SK-N-SH treated with all-trans-retinoic acid at 6 μM for 48 hours (cell line): Measurements from ENCODE around the gene GSTT2B.

Experiments used
- ATAC-seq: fragments of 200-7000 bp; cut with Tn5 transposase; 3 replicates; pipeline ENCODE4 v1.9.1; 2020; ENCODE audit warnings: mild to moderate bottlenecking, moderate library complexity
- ARNTL ChIP-seq: fragments of 450-650 bp; formaldehyde crosslinking; IDR thresholded peaks from 2 replicates; pipeline ENCODE4 v1.5.0; 2020; ENCODE audit warnings: low read depth, mild to moderate bottlenecking, moderate library complexity, borderline replicate concordance
- BACH2 ChIP-seq: fragments of 250-450 bp; sonication (Bioruptor Pico); IDR thresholded peaks from 2 replicates; pipeline ENCODE4 v1.9.0; 2021; ENCODE audit warnings: mild to moderate bottlenecking, borderline replicate concordance
- CSDC2 ChIP-seq: fragments of 250-450 bp; sonication (Bioruptor Pico); IDR thresholded peaks from 2 replicates; pipeline ENCODE4 v1.5.0; 2020; ENCODE audit warnings: mild to moderate bottlenecking, moderate library complexity
- ESRRG ChIP-seq: fragments of 250-450 bp; sonication (Bioruptor Pico); IDR thresholded peaks from 2 replicates; pipeline ENCODE4 v1.6.1; 2021; ENCODE audit warnings: mild to moderate bottlenecking
- GLIS3 ChIP-seq: fragments of 250-450 bp; sonication (Bioruptor Pico); IDR thresholded peaks from 2 replicates; pipeline ENCODE4 v1.5.0; 2020; ENCODE audit warnings: mild to moderate bottlenecking, moderate library complexity
- ISL1 ChIP-seq: fragments of 250-450 bp; sonication (Bioruptor Pico); IDR thresholded peaks from 2 replicates; pipeline ENCODE4 v2.1.2; 2022; ENCODE audit warnings: mild to moderate bottlenecking, moderate library complexity
- OSR1 ChIP-seq: fragments of 250-450 bp; sonication (Bioruptor Pico); IDR thresholded peaks from 2 replicates; pipeline ENCODE4 v1.8.0; 2022; ENCODE audit warnings: moderate library complexity, mild to moderate bottlenecking, inconsistent platforms
- POU6F1 ChIP-seq: fragments of 250-450 bp; sonication (Bioruptor Pico); IDR thresholded peaks from 2 replicates; pipeline ENCODE4 v1.8.0; 2021; ENCODE audit warnings: low read depth, mild to moderate bottlenecking, moderate library complexity, borderline replicate concordance
- PPARA ChIP-seq: fragments of 250-450 bp; sonication (Bioruptor Pico); IDR thresholded peaks from 2 replicates; pipeline ENCODE4 v1.5.0; 2020; ENCODE audit warnings: mild to moderate bottlenecking, borderline replicate concordance
- RARB ChIP-seq: fragments of 250-450 bp; sonication (Bioruptor Pico); IDR thresholded peaks from 2 replicates; pipeline ENCODE4 v1.8.0; 2021; ENCODE audit warnings: mild to moderate bottlenecking, moderate library complexity
- SNAI2 ChIP-seq: fragments of 250-450 bp; sonication (Bioruptor Pico); IDR thresholded peaks from 2 replicates; pipeline ENCODE4 v1.5.0; 2020; ENCODE audit warnings: mild to moderate bottlenecking, moderate library complexity
- TCF4 ChIP-seq: fragments of 250-450 bp; sonication (Bioruptor Pico); IDR thresholded peaks from 2 replicates; pipeline ENCODE4 v1.8.0; 2021; ENCODE audit warnings: mild to moderate bottlenecking, moderate library complexity, borderline replicate concordance
- TOX ChIP-seq: fragments of 250-450 bp; sonication (Bioruptor Pico); IDR thresholded peaks from 2 replicates; pipeline ENCODE4 v1.8.0; 2021; ENCODE audit warnings: mild to moderate bottlenecking, moderate library complexity, borderline replicate concordance
- ZC3H10 ChIP-seq: fragments of 250-450 bp; sonication (Bioruptor Pico); IDR thresholded peaks from 2 replicates; pipeline ENCODE4 v1.5.1; 2021; ENCODE audit warnings: mild to moderate bottlenecking, moderate library complexity
- ZFP3 ChIP-seq: fragments of 250-450 bp; sonication (Bioruptor Pico); IDR thresholded peaks from 2 replicates; pipeline ENCODE4 v1.5.0; 2020; ENCODE audit warnings: mild to moderate bottlenecking, moderate library complexity
- ZFP30 ChIP-seq: fragments of 450-650 bp; formaldehyde crosslinking; IDR thresholded peaks from 2 replicates; pipeline ENCODE4 v1.5.0; 2022; ENCODE audit warnings: mild to moderate bottlenecking, moderate library complexity
- ZNF565 ChIP-seq: fragments of 450-650 bp; formaldehyde crosslinking; conservative IDR thresholded peaks from 2 replicates; pipeline ENCODE4 v1.5.0; 2020; ENCODE audit warnings: low read depth, mild to moderate bottlenecking, moderate library complexity
- ZNF70 ChIP-seq: fragments of 450-650 bp; formaldehyde crosslinking; IDR thresholded peaks from 2 replicates; pipeline ENCODE4 v1.5.0; 2020; ENCODE audit warnings: mild to moderate bottlenecking, moderate library complexity
- ZNF8 ChIP-seq: fragments of 450-650 bp; formaldehyde crosslinking; IDR thresholded peaks from 2 replicates; pipeline ENCODE4 v1.5.0; 2020; ENCODE audit warnings: mild to moderate bottlenecking, moderate library complexity
- TF ChIP-seq, protein P1 (sequence below): fragments of 250-450 bp; sonication (Bioruptor Pico); IDR thresholded peaks from 2 replicates; pipeline ENCODE4 v1.5.0; 2020; ENCODE audit warnings: mild to moderate bottlenecking, moderate library complexity
- TF ChIP-seq, protein P2 (sequence below): fragments of 250-450 bp; sonication (Bioruptor Pico); IDR thresholded peaks from 2 replicates; pipeline ENCODE4 v1.5.1; 2021; ENCODE audit warnings: mild to moderate bottlenecking, moderate library complexity
- TF ChIP-seq, protein P3 (sequence below): fragments of 250-450 bp; sonication (Bioruptor Pico); IDR thresholded peaks from 2 replicates; pipeline ENCODE4 v1.8.0; 2020; ENCODE audit warnings: mild to moderate bottlenecking, moderate library complexity, borderline replicate concordance
- TF ChIP-seq, protein P4 (sequence below): fragments of 250-450 bp; sonication (Bioruptor Pico); IDR thresholded peaks from 2 replicates; pipeline ENCODE4 v1.5.1; 2020; ENCODE audit warnings: low read depth, mild to moderate bottlenecking, moderate library complexity

Gene GSTT2B

DNA sequence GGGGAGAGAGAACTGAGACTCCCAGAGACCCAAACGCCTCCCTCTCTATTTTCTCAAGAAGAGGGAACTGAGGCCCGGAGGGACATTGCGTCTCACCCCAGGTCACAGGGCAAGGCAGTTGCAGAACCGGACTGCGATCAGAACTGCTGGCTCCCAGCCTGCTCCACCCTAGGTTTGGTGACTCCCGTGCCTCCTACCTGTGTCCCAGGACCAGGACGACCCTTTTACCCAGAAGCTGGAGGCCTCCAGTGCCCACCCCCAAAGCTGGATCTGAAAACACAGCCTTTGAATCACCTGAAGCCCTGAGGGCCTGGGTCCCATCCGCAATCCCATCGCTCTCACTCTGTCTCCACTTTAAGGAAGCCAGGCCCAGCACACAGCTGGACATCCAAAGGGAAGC lies 42.9 kb upstream of the GSTT2B start:
- no peak for TF ChIP-seq GLIS3 (CRISPR knock-in tag)
- no peak for TF ChIP-seq ESRRG (CRISPR knock-in tag)
- TF ChIP-seq ARNTL, result no peak
- TF ChIP-seq, protein P1, sequence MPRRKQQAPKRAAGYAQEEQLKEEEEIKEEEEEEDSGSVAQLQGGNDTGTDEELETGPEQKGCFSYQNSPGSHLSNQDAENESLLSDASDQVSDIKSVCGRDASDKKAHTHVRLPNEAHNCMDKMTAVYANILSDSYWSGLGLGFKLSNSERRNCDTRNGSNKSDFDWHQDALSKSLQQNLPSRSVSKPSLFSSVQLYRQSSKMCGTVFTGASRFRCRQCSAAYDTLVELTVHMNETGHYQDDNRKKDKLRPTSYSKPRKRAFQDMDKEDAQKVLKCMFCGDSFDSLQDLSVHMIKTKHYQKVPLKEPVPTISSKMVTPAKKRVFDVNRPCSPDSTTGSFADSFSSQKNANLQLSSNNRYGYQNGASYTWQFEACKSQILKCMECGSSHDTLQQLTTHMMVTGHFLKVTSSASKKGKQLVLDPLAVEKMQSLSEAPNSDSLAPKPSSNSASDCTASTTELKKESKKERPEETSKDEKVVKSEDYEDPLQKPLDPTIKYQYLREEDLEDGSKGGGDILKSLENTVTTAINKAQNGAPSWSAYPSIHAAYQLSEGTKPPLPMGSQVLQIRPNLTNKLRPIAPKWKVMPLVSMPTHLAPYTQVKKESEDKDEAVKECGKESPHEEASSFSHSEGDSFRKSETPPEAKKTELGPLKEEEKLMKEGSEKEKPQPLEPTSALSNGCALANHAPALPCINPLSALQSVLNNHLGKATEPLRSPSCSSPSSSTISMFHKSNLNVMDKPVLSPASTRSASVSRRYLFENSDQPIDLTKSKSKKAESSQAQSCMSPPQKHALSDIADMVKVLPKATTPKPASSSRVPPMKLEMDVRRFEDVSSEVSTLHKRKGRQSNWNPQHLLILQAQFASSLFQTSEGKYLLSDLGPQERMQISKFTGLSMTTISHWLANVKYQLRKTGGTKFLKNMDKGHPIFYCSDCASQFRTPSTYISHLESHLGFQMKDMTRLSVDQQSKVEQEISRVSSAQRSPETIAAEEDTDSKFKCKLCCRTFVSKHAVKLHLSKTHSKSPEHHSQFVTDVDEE (CRISPR knock-in tag), result no peak
- no peak for TF ChIP-seq PPARA (CRISPR knock-in tag)
- TF ChIP-seq POU6F1, result no peak
- TF ChIP-seq ZFP30 (CRISPR knock-in tag), result no peak
- no peak for TF ChIP-seq OSR1 (CRISPR knock-in tag)
- no peak for TF ChIP-seq TCF4
- TF ChIP-seq SNAI2 (CRISPR knock-in tag), result no peak
- no peak for TF ChIP-seq ZC3H10
- TF ChIP-seq TOX, result no peak
- TF ChIP-seq, protein P2, sequence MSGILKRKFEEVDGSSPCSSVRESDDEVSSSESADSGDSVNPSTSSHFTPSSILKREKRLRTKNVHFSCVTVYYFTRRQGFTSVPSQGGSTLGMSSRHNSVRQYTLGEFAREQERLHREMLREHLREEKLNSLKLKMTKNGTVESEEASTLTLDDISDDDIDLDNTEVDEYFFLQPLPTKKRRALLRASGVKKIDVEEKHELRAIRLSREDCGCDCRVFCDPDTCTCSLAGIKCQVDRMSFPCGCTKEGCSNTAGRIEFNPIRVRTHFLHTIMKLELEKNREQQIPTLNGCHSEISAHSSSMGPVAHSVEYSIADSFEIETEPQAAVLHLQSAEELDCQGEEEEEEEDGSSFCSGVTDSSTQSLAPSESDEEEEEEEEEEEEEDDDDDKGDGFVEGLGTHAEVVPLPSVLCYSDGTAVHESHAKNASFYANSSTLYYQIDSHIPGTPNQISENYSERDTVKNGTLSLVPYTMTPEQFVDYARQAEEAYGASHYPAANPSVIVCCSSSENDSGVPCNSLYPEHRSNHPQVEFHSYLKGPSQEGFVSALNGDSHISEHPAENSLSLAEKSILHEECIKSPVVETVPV (CRISPR knock-in tag), result no peak
- TF ChIP-seq, protein P3, sequence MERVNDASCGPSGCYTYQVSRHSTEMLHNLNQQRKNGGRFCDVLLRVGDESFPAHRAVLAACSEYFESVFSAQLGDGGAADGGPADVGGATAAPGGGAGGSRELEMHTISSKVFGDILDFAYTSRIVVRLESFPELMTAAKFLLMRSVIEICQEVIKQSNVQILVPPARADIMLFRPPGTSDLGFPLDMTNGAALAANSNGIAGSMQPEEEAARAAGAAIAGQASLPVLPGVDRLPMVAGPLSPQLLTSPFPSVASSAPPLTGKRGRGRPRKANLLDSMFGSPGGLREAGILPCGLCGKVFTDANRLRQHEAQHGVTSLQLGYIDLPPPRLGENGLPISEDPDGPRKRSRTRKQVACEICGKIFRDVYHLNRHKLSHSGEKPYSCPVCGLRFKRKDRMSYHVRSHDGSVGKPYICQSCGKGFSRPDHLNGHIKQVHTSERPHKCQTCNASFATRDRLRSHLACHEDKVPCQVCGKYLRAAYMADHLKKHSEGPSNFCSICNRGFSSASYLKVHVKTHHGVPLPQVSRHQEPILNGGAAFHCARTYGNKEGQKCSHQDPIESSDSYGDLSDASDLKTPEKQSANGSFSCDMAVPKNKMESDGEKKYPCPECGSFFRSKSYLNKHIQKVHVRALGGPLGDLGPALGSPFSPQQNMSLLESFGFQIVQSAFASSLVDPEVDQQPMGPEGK (CRISPR knock-in tag), result no peak
- TF ChIP-seq RARB (CRISPR knock-in tag), result no peak
- TF ChIP-seq CSDC2 (CRISPR knock-in tag), result no peak
- TF ChIP-seq ZNF8, result no peak
- TF ChIP-seq ISL1 (CRISPR knock-in tag), result no peak
- TF ChIP-seq ZFP3 (CRISPR knock-in tag), result no peak
- TF ChIP-seq BACH2 (CRISPR knock-in tag), result no peak

GRCh38 chr22:24002851-24003250 lies 41.9 kb upstream of the GSTT2B start:
- ATAC-seq, result no peak

More for the DNA sequence above, 42.9 kb upstream of the GSTT2B start:
- no peak for ATAC-seq

More at GRCh38 chr22:24002851-24003250, 41.9 kb upstream of the GSTT2B start:
- TF ChIP-seq BACH2 (CRISPR knock-in tag), result no peak
- no peak for TF ChIP-seq POU6F1
- TF ChIP-seq, protein P4, sequence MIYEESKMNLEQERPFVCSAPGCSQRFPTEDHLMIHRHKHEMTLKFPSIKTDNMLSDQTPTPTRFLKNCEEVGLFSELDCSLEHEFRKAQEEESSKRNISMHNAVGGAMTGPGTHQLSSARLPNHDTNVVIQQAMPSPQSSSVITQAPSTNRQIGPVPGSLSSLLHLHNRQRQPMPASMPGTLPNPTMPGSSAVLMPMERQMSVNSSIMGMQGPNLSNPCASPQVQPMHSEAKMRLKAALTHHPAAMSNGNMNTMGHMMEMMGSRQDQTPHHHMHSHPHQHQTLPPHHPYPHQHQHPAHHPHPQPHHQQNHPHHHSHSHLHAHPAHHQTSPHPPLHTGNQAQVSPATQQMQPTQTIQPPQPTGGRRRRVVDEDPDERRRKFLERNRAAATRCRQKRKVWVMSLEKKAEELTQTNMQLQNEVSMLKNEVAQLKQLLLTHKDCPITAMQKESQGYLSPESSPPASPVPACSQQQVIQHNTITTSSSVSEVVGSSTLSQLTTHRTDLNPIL (CRISPR knock-in tag), result no peak
- no peak for TF ChIP-seq ARNTL
- TF ChIP-seq ZFP30 (CRISPR knock-in tag), result no peak
- no peak for TF ChIP-seq CSDC2 (CRISPR knock-in tag)
- TF ChIP-seq ZNF8, result no peak
- TF ChIP-seq, protein P3 (CRISPR knock-in tag), result no peak
- TF ChIP-seq GLIS3 (CRISPR knock-in tag), result no peak
- no peak for TF ChIP-seq ZNF565 (CRISPR knock-in tag)
- no peak for TF ChIP-seq ESRRG (CRISPR knock-in tag)
- TF ChIP-seq SNAI2 (CRISPR knock-in tag), result no peak
- TF ChIP-seq ZNF70 (CRISPR knock-in tag), result no peak
- no peak for TF ChIP-seq PPARA (CRISPR knock-in tag)
